Measurements from ENCODE around the gene ARHGEF33.

Gene ARHGEF33

DNA sequence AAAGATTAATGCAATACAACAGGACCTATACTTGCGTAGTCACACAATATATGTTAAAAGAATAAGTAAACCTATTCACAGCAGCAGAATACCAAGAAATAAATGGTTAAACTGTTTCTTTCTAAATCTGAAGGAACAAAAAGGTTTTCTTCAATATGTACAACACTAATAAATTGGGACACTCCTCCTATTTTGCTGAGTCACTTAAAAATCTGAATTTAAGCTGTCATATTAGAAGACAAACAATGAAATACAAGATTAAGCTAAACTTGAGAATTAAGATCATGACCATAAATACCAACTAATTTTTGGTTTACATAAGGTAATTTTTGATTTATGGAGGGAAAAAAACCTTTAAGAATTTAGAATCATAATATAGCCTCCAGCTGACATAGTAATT is 92.8 kb downstream of the ARHGEF33 start:
- Histone ChIP-seq H3K27me3 (ENCODE audit: low read depth, low read length) (no peaks in the 10 kb centered on the region), H3K27ac (ENCODE audit: low read length) (no peak overlapping the region), H3K9me3 (ENCODE audit: control insufficient read depth in 1 of 2, low read length in 2 of 2) (no peaks in the 10 kb centered on the region), H3K4me3 (ENCODE audit: low read depth in 1 of 2, low read length in 2 of 2) (no peak overlapping the region), H3K36me3 (ENCODE audit: control insufficient read depth in 1 of 2, insufficient read depth in 2 of 2, low read length in 2 of 2) (peaks cover 22 to 27% of the 10 kb centered on the region in 2 donors), H3K4me1 (ENCODE audit: control insufficient read depth in 1 of 2, insufficient read depth in 2 of 2, low read length in 2 of 2) (no peaks in the 10 kb centered on the region)

DNA sequence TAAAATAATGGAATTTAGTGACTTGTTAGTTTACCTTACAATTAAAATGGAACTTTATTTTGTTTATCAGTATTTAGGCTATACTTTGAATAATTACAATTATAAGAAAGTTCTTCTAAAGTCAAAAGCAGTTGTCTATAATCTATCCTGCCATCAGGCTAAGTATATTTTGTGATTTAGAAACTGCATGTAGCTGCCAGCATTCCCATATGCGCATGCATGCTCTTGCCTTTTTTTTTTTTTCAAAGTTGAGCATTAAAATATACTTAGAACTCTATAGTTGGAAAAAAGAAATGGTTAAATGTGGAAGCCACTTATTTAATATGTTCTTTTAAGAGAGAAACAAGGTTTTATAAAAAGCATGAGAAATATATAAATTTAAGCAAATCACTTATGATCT is 99.0 kb downstream of the ARHGEF33 start:
- Histone ChIP-seq H3K27ac (ENCODE audit: low read length) (no peak overlapping the region), H3K27me3 (ENCODE audit: low read depth, low read length) (no peaks in the 10 kb centered on the region), H3K4me1 (ENCODE audit: control insufficient read depth in 1 of 2, insufficient read depth in 2 of 2, low read length in 2 of 2) (no peaks in the 10 kb centered on the region), H3K9me3 (ENCODE audit: control insufficient read depth in 1 of 2, low read length in 2 of 2) (no peaks in the 10 kb centered on the region), H3K4me3 (ENCODE audit: low read depth in 1 of 2, low read length in 2 of 2) (no peak overlapping the region), H3K36me3 (ENCODE audit: control insufficient read depth in 1 of 2, insufficient read depth in 2 of 2, low read length in 2 of 2) (peaks cover 22 to 30% of the 10 kb centered on the region in 2 donors)

DNA sequence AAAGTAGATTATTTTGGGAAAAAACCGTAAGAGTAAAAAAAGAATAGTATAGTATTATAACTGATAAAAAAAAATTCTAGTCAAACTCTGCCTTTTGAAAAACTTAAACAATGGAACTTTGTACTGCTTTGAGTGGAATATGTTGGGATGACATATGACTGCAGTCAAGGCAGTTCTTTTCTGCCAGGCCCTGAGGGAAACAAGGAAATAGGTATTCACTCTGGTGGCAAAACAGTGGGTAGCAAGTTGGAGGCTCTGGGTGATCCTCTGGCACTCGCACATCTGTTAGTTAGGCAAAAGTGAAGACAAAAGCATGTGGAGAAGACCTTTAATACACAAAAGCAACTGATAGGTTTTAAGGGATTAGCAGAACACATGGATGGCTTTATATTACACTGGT is 102.2 kb downstream of the ARHGEF33 start:
- peaks cover 19 to 24% of the 10 kb centered on the region in 2 donors for H3K36me3 ChIP-seq (ENCODE audit: control insufficient read depth in 1 of 2, insufficient read depth in 2 of 2, low read length in 2 of 2)
- no peaks in the 10 kb centered on the region for H3K27me3 ChIP-seq (ENCODE audit: low read depth, low read length)
- H3K27ac ChIP-seq (ENCODE audit: low read length): no peak overlapping the region
- no peaks in the 10 kb centered on the region for H3K4me1 ChIP-seq (ENCODE audit: control insufficient read depth in 1 of 2, insufficient read depth in 2 of 2, low read length in 2 of 2)
- no peak overlapping the region for H3K4me3 ChIP-seq (ENCODE audit: low read depth in 1 of 2, low read length in 2 of 2)
- H3K9me3 ChIP-seq (ENCODE audit: control insufficient read depth in 1 of 2, low read length in 2 of 2): no peaks in the 10 kb centered on the region

DNA sequence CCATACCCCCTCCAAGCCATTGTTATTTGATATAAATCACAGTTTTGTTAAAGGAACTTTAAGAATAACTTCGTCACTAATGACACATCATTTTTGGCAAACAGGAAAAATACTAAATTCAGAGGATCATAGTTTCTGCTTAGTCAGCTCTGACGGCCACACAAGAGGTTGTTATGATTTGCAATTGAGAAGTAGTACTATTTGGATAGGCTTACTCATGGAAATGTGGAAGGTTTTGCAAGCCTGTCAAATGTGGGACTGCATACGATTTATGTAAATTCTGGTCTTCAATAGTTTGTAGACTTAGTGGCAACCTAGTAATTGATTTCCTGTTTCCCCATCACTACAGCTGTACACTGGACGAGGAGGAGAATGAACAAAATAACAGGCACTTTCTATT is 108.1 kb downstream of the ARHGEF33 start:
- H3K36me3 ChIP-seq (ENCODE audit: control insufficient read depth in 1 of 2, insufficient read depth in 2 of 2, low read length in 2 of 2): peaks cover 42 to 43% of the 10 kb centered on the region in 2 donors
- no peaks in the 10 kb centered on the region for H3K9me3 ChIP-seq (ENCODE audit: control insufficient read depth in 1 of 2, low read length in 2 of 2)
- H3K4me1 ChIP-seq (ENCODE audit: control insufficient read depth in 1 of 2, insufficient read depth in 2 of 2, low read length in 2 of 2): no peaks in the 10 kb centered on the region
- H3K4me3 ChIP-seq (ENCODE audit: low read depth in 1 of 2, low read length in 2 of 2): no peak overlapping the region
- no peak overlapping the region for H3K27ac ChIP-seq (ENCODE audit: low read length)
- H3K27me3 ChIP-seq (ENCODE audit: low read depth, low read length): no peaks in the 10 kb centered on the region

DNA sequence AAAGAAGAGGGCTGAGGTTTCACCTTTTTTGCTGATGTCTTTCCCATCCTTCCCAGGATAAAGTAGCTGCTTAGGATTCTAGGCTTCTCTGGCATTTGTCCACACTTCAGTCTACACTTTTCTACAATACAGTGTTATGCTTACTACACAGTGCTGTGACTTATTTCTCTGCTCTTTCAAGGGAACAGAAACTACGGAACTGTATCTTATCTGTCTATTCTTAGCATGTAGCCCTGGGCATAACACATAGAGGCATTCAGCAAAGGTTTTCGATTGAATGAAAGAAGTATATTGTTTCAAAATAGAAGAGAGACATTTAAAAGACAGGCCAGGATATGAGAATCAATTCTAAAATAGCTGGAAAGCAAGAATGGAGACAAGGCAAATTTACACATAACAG is 110.9 kb downstream of the ARHGEF33 start:
- Histone ChIP-seq H3K27ac (ENCODE audit: low read length) (no peak overlapping the region), H3K4me1 (ENCODE audit: control insufficient read depth in 1 of 2, insufficient read depth in 2 of 2, low read length in 2 of 2) (no peaks in the 10 kb centered on the region), H3K4me3 (ENCODE audit: low read depth in 1 of 2, low read length in 2 of 2) (no peak overlapping the region), H3K36me3 (ENCODE audit: control insufficient read depth in 1 of 2, insufficient read depth in 2 of 2, low read length in 2 of 2) (peaks cover 29 to 36% of the 10 kb centered on the region in 2 donors), H3K27me3 (ENCODE audit: low read depth, low read length) (no peaks in the 10 kb centered on the region), H3K9me3 (ENCODE audit: control insufficient read depth in 1 of 2, low read length in 2 of 2) (no peaks in the 10 kb centered on the region)

DNA sequence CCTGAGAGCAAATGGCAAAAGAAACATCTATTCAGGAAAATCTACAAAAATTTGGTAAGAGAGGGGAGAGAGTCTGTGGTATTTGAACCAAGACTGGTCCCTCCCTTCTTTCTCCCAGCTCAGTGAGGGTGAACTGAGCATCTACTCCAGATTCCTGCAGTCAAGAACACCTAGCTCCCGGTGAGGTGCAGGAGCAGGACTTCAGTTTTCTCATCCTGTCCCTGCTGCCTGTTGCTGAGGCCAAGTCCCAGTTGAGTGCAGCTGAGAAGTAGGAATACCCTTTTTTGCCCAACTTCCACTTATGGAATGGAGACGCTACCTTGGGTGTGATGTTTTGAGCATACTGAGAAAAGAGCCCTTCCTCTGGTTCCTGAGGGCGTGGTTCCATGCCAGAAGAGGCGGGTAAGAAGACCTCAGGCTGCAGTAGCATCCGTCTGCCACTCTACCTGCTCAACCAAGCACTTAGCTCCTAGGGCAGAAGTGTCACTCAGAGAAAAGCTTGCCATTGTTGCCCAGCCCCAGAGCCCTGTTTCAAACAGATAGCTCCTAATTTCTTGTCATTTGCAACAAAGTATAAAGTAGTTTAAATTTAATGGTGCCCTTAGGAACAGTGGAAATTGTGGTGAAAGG is 118.3 kb downstream of the ARHGEF33 start:
- peaks cover 26 to 47% of the 10 kb centered on the region in 2 donors for H3K36me3 ChIP-seq (ENCODE audit: control insufficient read depth in 1 of 2, insufficient read depth in 2 of 2, low read length in 2 of 2)
- H3K27me3 ChIP-seq (ENCODE audit: low read depth, low read length): no peaks in the 10 kb centered on the region
- no peaks in the 10 kb centered on the region for H3K9me3 ChIP-seq (ENCODE audit: control insufficient read depth in 1 of 2, low read length in 2 of 2)
- H3K27ac ChIP-seq (ENCODE audit: low read length): no peak overlapping the region
- no peak overlapping the region for H3K4me3 ChIP-seq (ENCODE audit: low read depth in 1 of 2, low read length in 2 of 2)
- H3K4me1 ChIP-seq (ENCODE audit: control insufficient read depth in 1 of 2, insufficient read depth in 2 of 2, low read length in 2 of 2): no peaks in the 10 kb centered on the region

DNA sequence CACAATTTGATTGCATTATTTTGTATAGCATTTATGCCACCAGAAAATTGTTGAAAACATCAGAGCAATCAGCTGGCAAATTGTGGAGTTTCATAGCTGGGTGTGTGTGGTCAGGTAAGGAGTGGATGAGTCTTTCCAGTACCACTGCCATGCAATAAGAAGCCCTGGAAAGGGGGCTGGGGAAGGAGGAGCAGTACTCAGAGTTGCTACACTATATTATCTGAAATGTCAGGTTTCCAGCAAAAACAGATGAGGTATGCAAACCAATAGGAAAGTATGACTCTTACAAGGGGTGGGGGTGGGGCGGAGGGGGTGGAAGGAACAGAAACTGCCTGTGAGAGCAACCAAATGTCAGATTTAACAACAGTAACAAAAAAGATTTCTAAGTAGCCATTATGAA is 119.0 kb downstream of the ARHGEF33 start:
- no peaks in the 10 kb centered on the region for H3K9me3 ChIP-seq (ENCODE audit: control insufficient read depth in 1 of 2, low read length in 2 of 2)
- H3K4me3 ChIP-seq (ENCODE audit: low read depth in 1 of 2, low read length in 2 of 2): no peak overlapping the region
- no peak overlapping the region for H3K27ac ChIP-seq (ENCODE audit: low read length)
- no peaks in the 10 kb centered on the region for H3K4me1 ChIP-seq (ENCODE audit: control insufficient read depth in 1 of 2, insufficient read depth in 2 of 2, low read length in 2 of 2)
- H3K36me3 ChIP-seq (ENCODE audit: control insufficient read depth in 1 of 2, insufficient read depth in 2 of 2, low read length in 2 of 2): peaks cover 28 to 52% of the 10 kb centered on the region in 2 donors
- H3K27me3 ChIP-seq (ENCODE audit: low read depth, low read length): no peaks in the 10 kb centered on the region

DNA sequence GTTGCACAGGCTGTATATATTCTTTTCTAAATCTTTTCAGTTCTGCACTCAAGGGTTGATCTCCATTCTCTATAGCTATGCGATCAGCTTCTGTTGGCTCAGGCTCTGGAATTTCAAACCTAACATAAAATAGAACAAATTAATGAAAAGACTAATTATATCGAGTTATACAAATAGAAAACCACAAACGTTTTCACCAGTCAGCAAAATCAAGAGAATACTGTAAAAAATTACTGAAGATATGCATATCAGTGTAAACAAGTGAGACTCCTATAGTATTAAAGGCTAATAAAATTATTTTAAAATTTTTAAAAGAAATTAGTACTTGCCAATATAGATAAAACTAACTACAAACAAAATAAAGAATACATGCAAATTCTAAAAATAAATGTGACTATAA is 124.2 kb downstream of the ARHGEF33 start:
- Histone ChIP-seq H3K36me3 (ENCODE audit: control insufficient read depth in 1 of 2, insufficient read depth in 2 of 2, low read length in 2 of 2) (peaks cover 19 to 31% of the 10 kb centered on the region in 2 donors), H3K27me3 (ENCODE audit: low read depth, low read length) (no peaks in the 10 kb centered on the region), H3K4me1 (ENCODE audit: control insufficient read depth in 1 of 2, insufficient read depth in 2 of 2, low read length in 2 of 2) (peaks cover 0 to 7% of the 10 kb centered on the region in 2 donors), H3K9me3 (ENCODE audit: control insufficient read depth in 1 of 2, low read length in 2 of 2) (no peaks in the 10 kb centered on the region), H3K27ac (ENCODE audit: low read length) (no peak overlapping the region), H3K4me3 (ENCODE audit: low read depth in 1 of 2, low read length in 2 of 2) (no peak overlapping the region)

DNA sequence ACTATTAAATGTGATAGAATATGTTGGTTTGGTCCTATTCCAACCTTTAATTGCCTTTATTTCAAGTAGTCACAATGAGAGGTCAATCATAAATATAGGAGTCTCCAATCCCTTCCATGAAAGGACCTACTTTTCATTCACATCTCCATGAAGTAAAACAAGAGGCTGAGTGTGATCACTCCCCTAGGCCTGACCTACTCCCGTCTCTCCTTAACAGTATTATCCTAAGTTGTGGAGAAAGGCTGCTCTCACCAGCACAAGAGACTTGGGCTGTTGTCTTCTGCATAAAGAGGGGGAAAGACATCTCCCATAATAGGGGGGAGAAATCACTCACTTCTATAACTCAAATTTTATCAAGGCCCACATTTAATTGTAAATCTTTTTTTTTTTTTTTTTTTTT is 125.7 kb downstream of the ARHGEF33 start:
- H3K27ac ChIP-seq (ENCODE audit: low read length): no peak overlapping the region

DNA sequence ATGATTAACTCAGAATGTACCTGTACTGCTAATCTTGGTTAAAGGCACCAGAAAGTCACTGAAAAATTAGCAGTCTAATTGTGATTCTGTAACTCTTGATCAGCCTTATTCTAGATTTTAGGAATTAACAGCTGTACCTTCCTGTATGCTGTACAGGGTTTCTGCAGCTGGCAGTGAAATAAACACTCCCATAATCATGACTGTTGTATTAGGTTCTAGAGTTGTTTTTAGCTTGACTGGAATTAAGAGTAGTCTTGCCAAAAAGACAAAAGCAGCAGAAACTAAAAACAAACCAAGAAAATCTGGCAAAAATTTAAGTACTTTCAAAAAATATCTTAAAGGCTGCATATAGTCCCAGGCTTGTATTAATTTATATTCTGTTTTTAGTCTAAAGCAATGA is 127.7 kb downstream of the ARHGEF33 start:
- Histone ChIP-seq H3K27ac (ENCODE audit: low read length) (no peak overlapping the region), H3K4me1 (ENCODE audit: control insufficient read depth in 1 of 2, insufficient read depth in 2 of 2, low read length in 2 of 2) (peaks cover 0 to 7% of the 10 kb centered on the region in 2 donors)

More for the DNA sequence above, 125.7 kb downstream of the ARHGEF33 start:
- no peaks in the 10 kb centered on the region for H3K9me3 ChIP-seq (ENCODE audit: control insufficient read depth in 1 of 2, low read length in 2 of 2)
- H3K4me1 ChIP-seq (ENCODE audit: control insufficient read depth in 1 of 2, insufficient read depth in 2 of 2, low read length in 2 of 2): peaks cover 0 to 7% of the 10 kb centered on the region in 2 donors
- peaks cover 19 to 20% of the 10 kb centered on the region in 2 donors for H3K36me3 ChIP-seq (ENCODE audit: control insufficient read depth in 1 of 2, insufficient read depth in 2 of 2, low read length in 2 of 2)
- no peak overlapping the region for H3K4me3 ChIP-seq (ENCODE audit: low read depth in 1 of 2, low read length in 2 of 2)
- H3K27me3 ChIP-seq (ENCODE audit: low read depth, low read length): no peaks in the 10 kb centered on the region

DNA sequence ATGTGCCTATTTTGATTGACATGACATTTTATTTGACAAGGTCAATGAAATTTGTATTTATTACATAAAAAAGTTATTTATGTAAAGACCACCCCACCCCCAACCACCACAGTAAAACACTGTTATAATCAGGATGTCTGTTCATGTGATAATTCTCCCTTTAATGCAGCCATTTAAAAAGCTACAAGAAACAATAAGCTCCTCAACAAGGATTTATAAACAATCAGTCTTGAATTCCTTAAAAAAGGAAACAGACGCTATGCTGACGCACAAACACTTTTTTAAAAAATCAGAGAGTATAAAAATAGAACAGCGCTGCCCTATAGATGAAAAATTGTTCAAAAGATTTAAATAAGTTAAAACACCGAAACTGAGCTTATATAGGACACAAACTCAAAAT is 129.0 kb downstream of the ARHGEF33 start:
- no peaks in the 10 kb centered on the region for H3K9me3 ChIP-seq (ENCODE audit: control insufficient read depth in 1 of 2, low read length in 2 of 2)
- no peak overlapping the region for H3K4me3 ChIP-seq (ENCODE audit: low read depth in 1 of 2, low read length in 2 of 2)
- H3K27ac ChIP-seq (ENCODE audit: low read length): no peak overlapping the region

More for the DNA sequence above, 127.7 kb downstream of the ARHGEF33 start:
- Histone ChIP-seq H3K27me3 (ENCODE audit: low read depth, low read length) (no peaks in the 10 kb centered on the region), H3K4me3 (ENCODE audit: low read depth in 1 of 2, low read length in 2 of 2) (no peak overlapping the region), H3K36me3 (ENCODE audit: control insufficient read depth in 1 of 2, insufficient read depth in 2 of 2, low read length in 2 of 2) (peaks cover 8 to 9% of the 10 kb centered on the region in 2 donors), H3K9me3 (ENCODE audit: control insufficient read depth in 1 of 2, low read length in 2 of 2) (no peaks in the 10 kb centered on the region)

DNA sequence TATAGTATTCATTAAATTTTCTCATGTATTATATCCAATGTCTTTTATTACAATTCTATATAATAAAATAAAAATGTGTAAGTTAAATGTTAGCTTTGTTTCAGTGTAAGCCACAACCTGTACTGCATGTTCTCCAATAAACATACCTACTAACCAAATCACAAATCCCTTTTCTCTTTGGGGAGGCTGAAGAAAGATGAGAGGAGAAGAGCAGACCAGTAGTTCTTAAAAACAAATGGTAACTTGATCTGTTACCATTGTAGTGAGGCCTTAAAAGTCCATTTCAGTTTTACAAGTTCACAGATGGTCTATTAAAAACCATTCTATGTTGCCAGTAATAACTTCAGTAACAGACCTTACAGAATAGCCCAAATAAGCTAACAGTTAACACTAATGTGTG is 130.7 kb downstream of the ARHGEF33 start:
- no peaks in the 10 kb centered on the region for H3K9me3 ChIP-seq (ENCODE audit: control insufficient read depth in 1 of 2, low read length in 2 of 2)
- no peak overlapping the region for H3K27ac ChIP-seq (ENCODE audit: low read length)
- H3K36me3 ChIP-seq (ENCODE audit: control insufficient read depth in 1 of 2, insufficient read depth in 2 of 2, low read length in 2 of 2): peaks cover 0 to 8% of the 10 kb centered on the region in 2 donors
- H3K27me3 ChIP-seq (ENCODE audit: low read depth, low read length): no peaks in the 10 kb centered on the region
- peaks cover 0 to 7% of the 10 kb centered on the region in 2 donors for H3K4me1 ChIP-seq (ENCODE audit: control insufficient read depth in 1 of 2, insufficient read depth in 2 of 2, low read length in 2 of 2)
- no peak overlapping the region for H3K4me3 ChIP-seq (ENCODE audit: low read depth in 1 of 2, low read length in 2 of 2)

More for the DNA sequence above, 129.0 kb downstream of the ARHGEF33 start:
- H3K27me3 ChIP-seq (ENCODE audit: low read depth, low read length): no peaks in the 10 kb centered on the region
- H3K36me3 ChIP-seq (ENCODE audit: control insufficient read depth in 1 of 2, insufficient read depth in 2 of 2, low read length in 2 of 2): peaks cover 0 to 8% of the 10 kb centered on the region in 2 donors
- peaks cover 0 to 7% of the 10 kb centered on the region in 2 donors for H3K4me1 ChIP-seq (ENCODE audit: control insufficient read depth in 1 of 2, insufficient read depth in 2 of 2, low read length in 2 of 2)
